GM12874 (cell line): ENCODE measurements around the gene OPRM1.

ENCODE experiments used
- CTCF ChIP-seq: IDR thresholded peaks from 2 replicates; pipeline ENCODE4 v1.5.1; 2011; ENCODE audit warnings: low read depth, mild to moderate bottlenecking, control low read depth, low read length, moderate library complexity; ENCODE audit not compliant: insufficient read depth

The OPRM1 gene

GRCh38 chr6:154125421-154125820 lies 86.4 kb downstream of the OPRM1 start:
- TF ChIP-seq CTCF: no peak

- TF ChIP-seq CTCF: no peak
Measured at GRCh38 chr6:154127657-154128056, 88.6 kb downstream of the OPRM1 start.

GRCh38 chr6:154134471-154135147 lies 95.6 kb downstream of the OPRM1 start:
- no peak for TF ChIP-seq CTCF

- TF ChIP-seq CTCF: no peak
Measured at GRCh38 chr6:154138793-154139192, 99.8 kb downstream of the OPRM1 start.

GRCh38 chr6:154139892-154140291 lies 100.9 kb downstream of the OPRM1 start:
- TF ChIP-seq CTCF: no peak

- TF ChIP-seq CTCF: no peak
Measured at GRCh38 chr6:154140743-154141142, 101.7 kb downstream of the OPRM1 start.

GRCh38 chr6:154143753-154144152 lies 104.7 kb downstream of the OPRM1 start:
- no peak for TF ChIP-seq CTCF

- TF ChIP-seq CTCF: peak; percentile 40; the same call in 1 of the 2 replicates
Measured at GRCh38 chr6:154154389-154154967, 115.4 kb downstream of the OPRM1 start.
